Adrenal gland (tissue), 12 donors: ENCODE results near the gene LEPROT. TPM values are rescaled to one million over a fixed set of nuclear protein-coding genes. Genes with fewer than 3 reads are reported as not detected.

Experiments
- DNase-seq, 7 donors: peaks; one replicate each; pipeline ENCODE4 v3.0.0-alpha.2; 2019 to 2020
- H3K27ac ChIP-seq, 5 donors: fragments of 200-600 bp; sonication (generic) in 4 of 5; 1 replicate in 3 of 5; 2 replicates in 2 of 5; pipeline versions ENCODE4 v1.5.1 to v1.8.0; 2016 to 2020; ENCODE audit warnings: mild to moderate bottlenecking in 1 of 5
- H3K27me3 ChIP-seq: fragments of 200-600 bp; 2 replicates; pipeline ENCODE4 v1.8.0; 2021
- H3K36me3 ChIP-seq, 2 donors: fragments of 200-600 bp; replicated peaks in 1 of 2; 1 replicate in 1 of 2; 2 replicates in 1 of 2; pipeline versions ENCODE4 v1.5.1 to v1.8.0; 2018 to 2022
- H3K4me1 ChIP-seq, 2 donors: fragments of 200-600 bp; replicated peaks in 1 of 2; 1 replicate in 1 of 2; 2 replicates in 1 of 2; pipeline versions ENCODE4 v1.5.1 to v1.8.0; 2018 to 2021
- H3K4me3 ChIP-seq, 4 donors: fragments of 200-600 bp; sonication (generic) in 3 of 4; one replicate each; pipeline ENCODE4 v1.5.1; 2016 to 2018
- H3K9me3 ChIP-seq, 3 donors: fragments of 200-600 bp; sonication (generic) in 1 of 3; replicated peaks in 1 of 3; 1 replicate in 2 of 3; 2 replicates in 1 of 3; pipeline versions ENCODE4 v1.5.1 to v1.8.0; 2016 to 2021
- POLR2A ChIP-seq, 2 donors: fragments of 450-650 bp; IDR thresholded peaks; one replicate each; pipeline ENCODE4 v1.6.1; 2017; ENCODE audit warnings: antibody characterized with exemption in 2 of 2, mild to moderate bottlenecking in 2 of 2, moderate library complexity in 1 of 2
- WGBS, 4 donors: extraction: QIAGEN DNeasy Blood & Tissue Kit in 2 of 4; methylation state at CpG; one replicate each; pipeline versions ENCODE4 v1.1.5 to v1.1.7; 2013 to 2017; 5-methylcytosine and 5-hydroxymethylcytosine counted together
- intact Hi-C, 2 donors: fragments of 100-400 bp; cut with DNase I; formaldehyde crosslinking; loops; one replicate each; pipeline versions ENCODE4 v1.14.1 to v1.15.0; 2022 to 2023
- polyA plus RNA-seq, 3 donors: library from polyadenylated mRNA; stranded (reverse); fragments of 200-250 nt in 2 of 3; fragments of 350-450 nt in 1 of 3; fragmentation: Illumina TruSeq in 1 of 3; extraction: RNeasy Lipid Tissue Mini Kit (QIAGEN cat#74804) in 1 of 3; gene quantifications; one replicate each; pipeline ENCODE4 v1.2.3, GENCODE V29; 2013 to 2014
- total RNA-seq, 9 donors: library from RNA; depleted of rRNA in 4 of 9; stranded (reverse); fragments of >200 nt in 4 of 9; fragments of 120-200 nt in 1 of 9; fragmentation: NEBNext Ultra II Directional in 1 of 9; extraction: Animal tissue kit (Norgen Biotek cat#: 25700) in 1 of 9; gene quantifications; one replicate each; pipeline versions ENCODE4 v1.1.0 to v1.2.4, GENCODE V29; 2013 to 2023
- TF ChIP-seq, protein P1 (sequence below), 6 experiments: fragments of 450-650 bp in 4 of 6; fragments of 200-600 bp in 2 of 6; sonication (generic) in 1 of 6; IDR thresholded peaks; 1 replicate in 5 of 6; 2 replicates in 1 of 6; pipeline versions ENCODE4 v1.5.1 to v1.8.0; 2016 to 2021; ENCODE audit warnings: antibody characterized with exemption in 6 of 6, mild to moderate bottlenecking in 2 of 6, moderate library complexity in 1 of 6
- donor health status: healthy with polysubstance abuse.
- donor health status: Bipolar disorder and iron deficiency.
- donor health status: DM: yes; HTN: yes; CAD: no.
- donor health status: DM: no; HTN: no; CAD: no.
- donor health status: DM: no; HTN: no; CAD: no.
- donor health status: DM: yes; HTN: yes; CAD: no.

Gene LEPROT
- total and polyA plus RNA-seq, 12 donors = 35.4 to 155 (median 93.1) TPM

DNA sequence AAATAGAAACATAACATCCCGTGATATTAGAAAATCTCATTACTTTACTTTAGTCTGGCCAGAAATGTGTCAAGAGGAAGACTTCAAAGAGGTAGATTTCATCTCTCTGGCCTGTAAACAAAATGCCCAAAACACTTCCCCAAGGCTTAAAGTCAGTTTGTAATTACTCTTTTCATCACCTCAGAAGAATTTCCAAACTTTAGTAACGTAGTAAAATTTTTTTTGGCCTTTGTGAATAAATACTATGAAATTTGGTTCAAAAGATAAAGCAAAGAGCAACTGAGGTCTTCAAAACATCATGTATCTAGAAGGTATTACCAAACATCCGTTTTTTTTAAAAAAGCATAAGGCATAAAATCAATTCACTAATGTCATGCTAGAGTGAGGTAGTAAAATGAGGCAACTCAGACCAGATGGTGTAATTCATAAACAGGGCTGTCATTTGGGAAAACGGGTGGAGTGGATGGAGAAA is 51.4 kb downstream of the LEPROT start:
- TF ChIP-seq, protein P1, sequence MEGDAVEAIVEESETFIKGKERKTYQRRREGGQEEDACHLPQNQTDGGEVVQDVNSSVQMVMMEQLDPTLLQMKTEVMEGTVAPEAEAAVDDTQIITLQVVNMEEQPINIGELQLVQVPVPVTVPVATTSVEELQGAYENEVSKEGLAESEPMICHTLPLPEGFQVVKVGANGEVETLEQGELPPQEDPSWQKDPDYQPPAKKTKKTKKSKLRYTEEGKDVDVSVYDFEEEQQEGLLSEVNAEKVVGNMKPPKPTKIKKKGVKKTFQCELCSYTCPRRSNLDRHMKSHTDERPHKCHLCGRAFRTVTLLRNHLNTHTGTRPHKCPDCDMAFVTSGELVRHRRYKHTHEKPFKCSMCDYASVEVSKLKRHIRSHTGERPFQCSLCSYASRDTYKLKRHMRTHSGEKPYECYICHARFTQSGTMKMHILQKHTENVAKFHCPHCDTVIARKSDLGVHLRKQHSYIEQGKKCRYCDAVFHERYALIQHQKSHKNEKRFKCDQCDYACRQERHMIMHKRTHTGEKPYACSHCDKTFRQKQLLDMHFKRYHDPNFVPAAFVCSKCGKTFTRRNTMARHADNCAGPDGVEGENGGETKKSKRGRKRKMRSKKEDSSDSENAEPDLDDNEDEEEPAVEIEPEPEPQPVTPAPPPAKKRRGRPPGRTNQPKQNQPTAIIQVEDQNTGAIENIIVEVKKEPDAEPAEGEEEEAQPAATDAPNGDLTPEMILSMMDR (IDR thresholded peaks at IDR 0.05) = no peak
- TF ChIP-seq POLR2A (IDR thresholded peaks at IDR 0.05) = no peak
- intact Hi-C loops = no loop called here
- Histone ChIP-seq H3K9me3 (no peaks in the 10 kb centered on the region), H3K27ac (no peak overlapping the region), H3K27me3 (no peaks in the 10 kb centered on the region), H3K4me1 (no peaks in the 10 kb centered on the region), H3K36me3 (no peaks in the 10 kb centered on the region), H3K4me3 (no peak overlapping the region)
- 58 to 78% (median 72%) methylated on average over 4 of the region's 4 CpGs for WGBS, 4 donors
- no peak for DNase-seq

DNA sequence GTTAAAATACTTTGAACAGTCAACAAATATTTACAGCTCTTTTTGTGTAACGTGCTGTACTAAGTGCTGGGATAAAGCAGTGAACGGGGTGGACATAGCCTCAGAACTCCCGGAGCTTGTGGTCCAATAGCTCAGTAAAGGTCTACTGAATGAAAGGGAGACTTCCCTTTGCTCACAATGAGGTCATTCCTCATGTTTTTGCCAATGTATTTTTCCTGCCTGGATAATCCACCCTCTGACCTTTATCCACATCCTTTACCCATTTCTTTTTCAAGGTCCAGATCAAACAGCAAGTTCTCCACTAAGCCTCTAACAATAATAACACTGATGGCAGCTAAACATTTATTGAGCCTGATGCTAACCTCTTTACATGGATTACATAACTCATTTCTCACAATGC is 55.9 kb downstream of the LEPROT start:
- no peak overlapping the region for H3K27ac ChIP-seq
- intact Hi-C loops = no loop called here
- H3K4me1 ChIP-seq = no peaks in the 10 kb centered on the region
- 39 to 74% (median 51%) methylated on average over 3 of the region's 3 CpGs for WGBS, 4 donors
- no peaks in the 10 kb centered on the region for H3K27me3 ChIP-seq
- no peaks in the 10 kb centered on the region for H3K9me3 ChIP-seq
- H3K36me3 ChIP-seq = no peaks in the 10 kb centered on the region
- no peak for TF ChIP-seq POLR2A (IDR thresholded peaks at IDR 0.05)
- TF ChIP-seq, protein P1 (IDR thresholded peaks at IDR 0.05) = no peak
- H3K4me3 ChIP-seq = no peak overlapping the region
- DNase-seq = no peak

DNA sequence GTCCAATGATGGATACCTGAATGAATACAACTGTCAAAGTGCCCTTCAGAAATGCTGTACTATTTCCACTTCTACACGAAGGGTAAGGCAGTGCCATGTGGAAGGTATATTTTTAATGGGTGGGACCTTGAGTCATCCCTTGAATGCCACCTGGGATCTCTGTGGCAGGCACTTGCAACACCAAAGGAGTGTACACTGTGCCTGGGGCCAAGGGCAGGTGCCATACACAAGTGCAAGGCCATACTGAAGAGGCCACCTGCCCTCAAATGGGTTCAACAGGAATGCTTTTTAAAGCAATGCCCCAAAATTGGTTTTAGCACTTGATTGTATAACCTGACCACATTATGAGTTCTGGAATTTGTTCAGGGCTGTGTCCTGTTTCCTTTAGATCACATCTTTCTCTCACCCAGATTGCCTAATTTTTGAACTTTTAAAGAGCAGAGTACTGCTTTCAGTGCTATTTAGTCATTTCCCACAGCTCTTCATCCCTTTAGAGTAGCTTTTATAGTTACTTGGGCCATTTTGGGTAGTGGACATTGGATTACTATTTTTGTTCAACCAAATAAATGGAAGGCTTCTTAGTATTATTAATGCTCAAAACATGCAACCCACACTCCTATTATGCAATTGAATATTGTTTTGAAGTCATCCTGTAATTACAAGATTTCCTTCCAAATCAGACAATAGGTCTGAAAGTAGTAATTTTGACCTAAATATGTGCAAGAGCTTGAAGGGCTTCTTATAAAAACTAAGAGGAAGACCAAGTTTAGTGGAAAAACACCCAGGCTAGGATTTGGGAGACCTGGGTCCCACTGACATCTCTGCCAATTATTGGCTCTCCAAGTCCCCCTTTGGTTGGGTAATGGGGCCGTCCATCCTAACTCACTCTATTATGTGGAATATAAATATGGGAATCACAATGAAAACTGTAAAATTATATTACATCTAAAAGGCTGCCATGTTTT is 57.2 kb downstream of the LEPROT start:
- WGBS, 4 donors = 79 to 91% (median 83%) methylated on average over 2 of the region's 2 CpGs

DNA sequence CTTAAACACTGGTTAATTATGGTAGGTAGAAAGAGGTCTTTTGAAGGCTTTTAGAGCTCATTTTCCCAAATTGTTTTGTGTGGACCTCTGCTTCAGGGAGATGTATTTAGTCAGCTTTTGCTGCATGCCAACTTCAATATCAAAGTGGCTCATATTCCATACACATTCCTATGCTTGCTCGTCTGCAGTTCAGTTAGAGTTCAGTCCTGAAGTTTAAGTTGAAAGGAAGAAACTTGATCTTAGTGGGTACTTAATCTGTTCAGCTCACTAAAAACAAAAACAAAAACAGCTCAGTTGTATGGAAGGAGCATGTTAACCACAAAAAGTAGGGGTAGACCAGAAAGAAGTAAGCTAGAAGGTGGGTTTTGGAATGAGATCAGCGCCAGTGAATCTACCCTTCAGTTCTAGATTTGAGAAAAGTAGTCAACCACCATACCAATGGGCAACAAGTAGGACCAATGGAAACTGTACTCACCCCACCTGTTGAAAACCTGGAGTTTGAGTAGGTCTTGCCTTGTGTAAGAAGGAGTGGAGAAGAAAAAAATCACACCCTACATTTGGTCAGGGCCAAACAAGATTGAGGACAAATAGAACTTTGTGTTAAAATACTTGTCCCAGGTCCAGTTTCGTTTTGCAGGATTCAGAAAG is 58.0 kb downstream of the LEPROT start:
- Histone ChIP-seq H3K4me3 (no peak overlapping the region), H3K9me3 (no peaks in the 10 kb centered on the region), H3K4me1 (no peaks in the 10 kb centered on the region), H3K27ac (no peak overlapping the region), H3K36me3 (no peaks in the 10 kb centered on the region), H3K27me3 (no peaks in the 10 kb centered on the region)
- no peak for TF ChIP-seq POLR2A (IDR thresholded peaks at IDR 0.05)
- DNase-seq = no peak
- 77 to 86% (median 80%) methylated on average over 3 of the region's 3 CpGs for WGBS, 4 donors
- intact Hi-C loops = no loop called here

More for the DNA sequence above, 57.2 kb downstream of the LEPROT start:
- no peak for TF ChIP-seq POLR2A (IDR thresholded peaks at IDR 0.05)
- TF ChIP-seq, protein P1 (IDR thresholded peaks at IDR 0.05) = no peak
- Histone ChIP-seq H3K9me3 (no peaks in the 10 kb centered on the region), H3K36me3 (no peaks in the 10 kb centered on the region), H3K4me3 (no peak overlapping the region), H3K4me1 (no peaks in the 10 kb centered on the region), H3K27ac (no peak overlapping the region), H3K27me3 (no peaks in the 10 kb centered on the region)
- DNase-seq = no peak
- intact Hi-C loops = no loop called here
